IMR-90 (cell line): ENCODE results near the gene BUD23.

ENCODE experiments used
- CEBPB ChIP-seq: IDR thresholded peaks from 2 replicates; pipeline ENCODE4 v1.6.1; 2012; ENCODE audit warnings: low read depth, low read length, improper control_type of control experiment
- MAFK ChIP-seq: IDR thresholded peaks from 2 replicates; pipeline ENCODE4 v1.6.1; 2012; ENCODE audit warnings: low read depth, low read length, improper control_type of control experiment
- MAZ ChIP-seq: IDR thresholded peaks from 2 replicates; pipeline ENCODE4 v1.6.1; 2012; ENCODE audit warnings: low read depth, mild to moderate bottlenecking, low read length, improper control_type of control experiment, moderate library complexity, borderline replicate concordance
- POLR2A ChIP-seq: IDR thresholded peaks from 2 replicates; pipeline ENCODE4 v1.6.1; 2012; ENCODE audit warnings: mild to moderate bottlenecking, low read depth, low read length
- RAD21 ChIP-seq: IDR thresholded peaks from 2 replicates; pipeline ENCODE4 v1.6.1; 2012; ENCODE audit warnings: low read length, improper control_type of control experiment
- SMC3 ChIP-seq: fragments of 150-350 bp; IDR thresholded peaks from 2 replicates; pipeline ENCODE4 v1.6.1; 2016; ENCODE audit warnings: low read depth, mild to moderate bottlenecking, antibody characterized with exemption, low read length, moderate library complexity
- TF ChIP-seq, protein P1 (sequence below): conservative IDR thresholded peaks from 2 replicates; pipeline ENCODE4 v1.5.1; 2012; ENCODE audit warnings: mild to moderate bottlenecking, low read depth, low read length, improper control_type of control experiment

DNA sequence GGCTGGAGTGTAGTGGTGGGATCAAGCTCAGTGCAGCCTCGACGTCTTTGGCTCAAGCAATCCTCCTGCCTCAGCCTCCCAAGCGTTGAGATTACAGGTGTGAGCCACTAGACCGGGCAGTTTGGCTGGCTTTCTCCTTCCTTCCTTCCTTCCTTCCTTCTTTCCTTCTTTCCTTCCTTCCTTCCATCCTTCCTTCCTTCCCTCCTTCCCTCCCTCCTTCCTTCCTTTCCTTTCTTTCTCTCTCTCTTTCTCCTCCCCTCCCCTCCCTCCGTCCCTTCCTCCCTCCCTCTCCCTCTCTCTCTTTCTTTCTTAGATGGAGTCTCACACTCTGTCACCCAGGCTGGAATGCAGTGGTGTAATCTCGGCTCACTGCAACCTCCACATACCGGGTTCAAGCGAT, 23.4 kb upstream of the BUD23 start:
- no peak for TF ChIP-seq RAD21
- no peak for TF ChIP-seq CEBPB
- TF ChIP-seq MAFK, result no peak
- TF ChIP-seq POLR2A, result no peak
- TF ChIP-seq, protein P1, sequence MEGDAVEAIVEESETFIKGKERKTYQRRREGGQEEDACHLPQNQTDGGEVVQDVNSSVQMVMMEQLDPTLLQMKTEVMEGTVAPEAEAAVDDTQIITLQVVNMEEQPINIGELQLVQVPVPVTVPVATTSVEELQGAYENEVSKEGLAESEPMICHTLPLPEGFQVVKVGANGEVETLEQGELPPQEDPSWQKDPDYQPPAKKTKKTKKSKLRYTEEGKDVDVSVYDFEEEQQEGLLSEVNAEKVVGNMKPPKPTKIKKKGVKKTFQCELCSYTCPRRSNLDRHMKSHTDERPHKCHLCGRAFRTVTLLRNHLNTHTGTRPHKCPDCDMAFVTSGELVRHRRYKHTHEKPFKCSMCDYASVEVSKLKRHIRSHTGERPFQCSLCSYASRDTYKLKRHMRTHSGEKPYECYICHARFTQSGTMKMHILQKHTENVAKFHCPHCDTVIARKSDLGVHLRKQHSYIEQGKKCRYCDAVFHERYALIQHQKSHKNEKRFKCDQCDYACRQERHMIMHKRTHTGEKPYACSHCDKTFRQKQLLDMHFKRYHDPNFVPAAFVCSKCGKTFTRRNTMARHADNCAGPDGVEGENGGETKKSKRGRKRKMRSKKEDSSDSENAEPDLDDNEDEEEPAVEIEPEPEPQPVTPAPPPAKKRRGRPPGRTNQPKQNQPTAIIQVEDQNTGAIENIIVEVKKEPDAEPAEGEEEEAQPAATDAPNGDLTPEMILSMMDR, result no peak
- TF ChIP-seq MAZ, result no peak
- TF ChIP-seq SMC3, result no peak
